Measurements from ENCODE around the gene NFYC. TPM values are rescaled to one million over a fixed set of nuclear protein-coding genes. Genes with fewer than 3 reads are reported as not detected.
"Not testable (repeated sequence)": the region's sequence is repeated elsewhere in the genome, so short reads cannot be mapped to it uniquely, and the experiment has no call there.

Gene NFYC
- total RNA-seq, 1 donor from 2014 or later = 75.9 TPM

- Histone ChIP-seq H3K27ac (no peak overlapping the region), H3K27me3 (no peaks in the 10 kb centered on the region), H3K4me3 (no peak overlapping the region), H3K36me3 (no peaks in the 10 kb centered on the region), H3K4me1 (peaks cover 0 to 5% of the 10 kb centered on the region in 2 donors), H3K9me3 (no peaks in the 10 kb centered on the region)
- no peak for TF ChIP-seq CTCF (IDR thresholded peaks at IDR 0.05)
- no peak for DNase-seq (ENCODE audit: low spot score in 2 of 2)
- intact Hi-C loops (cut with DNase I) = no loop called here
Measured at GRCh38 chr1:40720493-40720892, 29.0 kb downstream of the NFYC start.

GRCh38 chr1:40722622-40723021 is 31.1 kb downstream of the NFYC start:
- no peak for TF ChIP-seq CTCF (IDR thresholded peaks at IDR 0.05)
- H3K27ac ChIP-seq = no peak overlapping the region

GRCh38 chr1:40723196-40723955 is 31.9 kb downstream of the NFYC start:
- Histone ChIP-seq H3K36me3 (no peaks in the 10 kb centered on the region), H3K9me3 (no peaks in the 10 kb centered on the region), H3K27me3 (no peaks in the 10 kb centered on the region), H3K27ac (no peak overlapping the region), H3K4me3 (no peak overlapping the region), H3K4me1 (peaks cover 0 to 5% of the 10 kb centered on the region in 2 donors)
- DNase-seq (ENCODE audit: low spot score in 2 of 2) = no peak
- TF ChIP-seq CTCF (IDR thresholded peaks at IDR 0.05) = no peak
- intact Hi-C loops (cut with DNase I) = no loop called here

More at GRCh38 chr1:40722622-40723021, 31.1 kb downstream of the NFYC start:
- Histone ChIP-seq H3K27me3 (no peaks in the 10 kb centered on the region), H3K9me3 (no peaks in the 10 kb centered on the region), H3K36me3 (no peaks in the 10 kb centered on the region), H3K4me3 (no peak overlapping the region), H3K4me1 (peaks cover 0 to 5% of the 10 kb centered on the region in 2 donors)
- DNase-seq (ENCODE audit: low spot score in 2 of 2) = no peak
- intact Hi-C loops (cut with DNase I) = no loop called here

GRCh38 chr1:40727662-40728061 is 36.2 kb downstream of the NFYC start:
- H3K27me3 ChIP-seq; H3K4me3 ChIP-seq; H3K9me3 ChIP-seq; intact Hi-C loops (cut with DNase I); H3K36me3 ChIP-seq; H3K4me1 ChIP-seq; DNase-seq (ENCODE audit: low spot score in 2 of 2); H3K27ac ChIP-seq: not testable (repeated sequence)

GRCh38 chr1:40729316-40729862 is 37.9 kb downstream of the NFYC start:
- intact Hi-C loops (cut with DNase I); DNase-seq (ENCODE audit: low spot score in 2 of 2); H3K4me1 ChIP-seq; H3K9me3 ChIP-seq; H3K36me3 ChIP-seq; H3K27me3 ChIP-seq; H3K27ac ChIP-seq; H3K4me3 ChIP-seq: not testable (repeated sequence)

- no peak overlapping the region for H3K4me3 ChIP-seq
- H3K27me3 ChIP-seq = no peaks in the 10 kb centered on the region
- no peak overlapping the region for H3K27ac ChIP-seq
- intact Hi-C loops (cut with DNase I) = no loop called here
- no peak for DNase-seq (ENCODE audit: low spot score in 2 of 2)
- H3K36me3 ChIP-seq = no peaks in the 10 kb centered on the region
- no peaks in the 10 kb centered on the region for H3K9me3 ChIP-seq
- peaks cover 0 to 7% of the 10 kb centered on the region in 2 donors for H3K4me1 ChIP-seq
- TF ChIP-seq CTCF (IDR thresholded peaks at IDR 0.05) = no peak
Measured at GRCh38 chr1:40732756-40733301, 41.3 kb downstream of the NFYC start.
